HG03432 (cell line): ENCODE measurements around the gene C1orf21.

Experiments
- ATAC-seq: cut with Tn5 transposase; IDR thresholded peaks from one replicate; pipeline ENCODE4 v1.9.1; 2021; ENCODE audit warnings: mild to moderate bottlenecking, moderate library complexity; ENCODE audit not compliant: unreplicated experiment

The C1orf21 gene

GRCh38 chr1:184646824-184647223, 260.0 kb downstream of the C1orf21 start:
- ATAC-seq = no peak

- no peak for ATAC-seq
Measured at GRCh38 chr1:184647471-184647870, 260.6 kb downstream of the C1orf21 start.

- no peak for ATAC-seq
Measured at GRCh38 chr1:184648160-184648855, 261.5 kb downstream of the C1orf21 start.

GRCh38 chr1:184648856-184649201, 262.0 kb downstream of the C1orf21 start:
- ATAC-seq = no peak

GRCh38 chr1:184649451-184649888, 262.6 kb downstream of the C1orf21 start:
- peak; percentile 95 for ATAC-seq

- no peak for ATAC-seq
Measured at GRCh38 chr1:184650177-184650866, 263.5 kb downstream of the C1orf21 start.

- ATAC-seq = no peak
Measured at GRCh38 chr1:184655185-184655584, 268.4 kb downstream of the C1orf21 start.

GRCh38 chr1:184656221-184656620, 269.4 kb downstream of the C1orf21 start:
- ATAC-seq = no peak

- ATAC-seq = no peak
Measured at GRCh38 chr1:184658055-184658454, 271.2 kb downstream of the C1orf21 start.

GRCh38 chr1:184660462-184661191, 273.8 kb downstream of the C1orf21 start:
- no peak for ATAC-seq

GRCh38 chr1:184661801-184662200, 275.0 kb downstream of the C1orf21 start:
- ATAC-seq = no peak

GRCh38 chr1:184664042-184664660, 277.3 kb downstream of the C1orf21 start:
- ATAC-seq = peak; percentile 80

GRCh38 chr1:184664661-184665060, 277.8 kb downstream of the C1orf21 start:
- no peak for ATAC-seq

- ATAC-seq = no peak
Measured at GRCh38 chr1:184665360-184665759, 278.5 kb downstream of the C1orf21 start.

GRCh38 chr1:184669391-184669790, 282.6 kb downstream of the C1orf21 start:
- no peak for ATAC-seq

- no peak for ATAC-seq
Measured at GRCh38 chr1:184672013-184672726, 285.3 kb downstream of the C1orf21 start.

GRCh38 chr1:184673305-184673704, 286.5 kb downstream of the C1orf21 start:
- no peak for ATAC-seq

- ATAC-seq = no peak
Measured at GRCh38 chr1:184677344-184677743, 290.5 kb downstream of the C1orf21 start.
